Heart left ventricle (tissue), 16 donors: Measurements from ENCODE around the gene ABCA1. TPM values are rescaled to one million over a fixed set of nuclear protein-coding genes. Genes with fewer than 3 reads are reported as not detected.

Experiments
- ATAC-seq, 4 donors: fragments of 200-7000 bp; cut with Tn5 transposase; one replicate each; pipeline ENCODE4 v1.9.1; 2020 to 2022; ENCODE audit warnings: moderate library complexity in 4 of 4, mild to moderate bottlenecking in 3 of 4, moderate number of reproducible peaks in 1 of 4
- DNase-seq, 5 donors: peaks; one replicate each; pipeline ENCODE4 v3.0.0-alpha.2; 2020
- H3K27ac ChIP-seq, 12 donors: fragments of 200-600 bp; sonication (generic) in 4 of 12; one replicate each; pipeline versions ENCODE4 v1.5.0 to v1.8.0; 2016 to 2022; ENCODE audit warnings: mild to moderate bottlenecking in 2 of 12
- H3K27me3 ChIP-seq, 9 donors: fragments of 200-600 bp; sonication (generic) in 2 of 9; one replicate each; pipeline versions ENCODE4 v1.5.1 to v1.8.0; 2016 to 2022; ENCODE audit warnings: mild to moderate bottlenecking in 3 of 9
- H3K36me3 ChIP-seq, 9 donors: fragments of 200-600 bp; sonication (generic) in 2 of 9; one replicate each; pipeline versions ENCODE4 v1.5.0 to v1.8.0; 2018 to 2022; ENCODE audit warnings: mild to moderate bottlenecking in 2 of 9
- H3K4me1 ChIP-seq, 12 donors: fragments of 200-600 bp; sonication (generic) in 4 of 12; one replicate each; pipeline versions ENCODE4 v1.5.0 to v1.8.0; 2016 to 2022; ENCODE audit warnings: mild to moderate bottlenecking in 3 of 12
- H3K4me3 ChIP-seq, 12 donors: fragments of 200-600 bp; sonication (generic) in 4 of 12; one replicate each; pipeline versions ENCODE4 v1.5.0 to v1.8.0; 2017 to 2022; ENCODE audit warnings: mild to moderate bottlenecking in 9 of 12, moderate library complexity in 4 of 12
- H3K9me3 ChIP-seq, 12 donors: fragments of 200-600 bp; sonication (generic) in 4 of 12; one replicate each; pipeline versions ENCODE4 v1.5.0 to v1.8.0; 2016 to 2022; ENCODE audit warnings: mild to moderate bottlenecking in 1 of 12
- CTCF ChIP-seq, 12 donors: fragments of 200-600 bp; sonication (generic) in 4 of 12; IDR thresholded peaks; one replicate each; pipeline versions ENCODE4 v1.5.0 to v1.8.0; 2018 to 2022; ENCODE audit warnings: antibody characterized with exemption in 12 of 12, mild to moderate bottlenecking in 5 of 12
- POLR2A ChIP-seq, 2 donors: fragments of 450-650 bp; IDR thresholded peaks; one replicate each; pipeline ENCODE4 v1.6.1; 2017; ENCODE audit warnings: antibody characterized with exemption in 2 of 2, mild to moderate bottlenecking in 2 of 2, moderate library complexity in 2 of 2
- WGBS, 4 donors: extraction: QIAGEN DNeasy Blood & Tissue Kit in 2 of 4; methylation state at CpG; one replicate each; pipeline versions ENCODE4 v1.1.5 to v1.1.7; 2013 to 2018; 5-methylcytosine and 5-hydroxymethylcytosine counted together
- intact Hi-C, 10 donors: fragments of 100-400 bp; cut with DNase I; formaldehyde crosslinking; loops; one replicate each; pipeline versions ENCODE4 v1.11.1 to v1.14.2; 2022
- polyA plus RNA-seq, 2 donors: library from polyadenylated mRNA; stranded (reverse); fragments of 200-250 nt; gene quantifications; one replicate each; pipeline ENCODE4 v1.2.3, GENCODE V29; 2013
- total RNA-seq, 9 donors: library from RNA; depleted of rRNA in 2 of 9; stranded (reverse); fragments of >200 nt in 2 of 9; fragmentation: NEBNext Ultra II Directional in 3 of 9; extraction: Animal tissue kit (Norgen Biotek cat#: 25700) in 3 of 9; gene quantifications; one replicate each; pipeline versions ENCODE4 v1.1.0 to v1.2.4, GENCODE V29; 2016 to 2023
- donor health status: ischemic (EF 13 %, LVEDD 7.1; RV severe dilation, severe dysfunction).
- donor health status: healthy with polysubstance abuse.
- donor health status: DM: no; HTN: yes; CAD: no.
- donor health status: DM: no; HTN: no; CAD: no.
- donor health status: ischemic (EF 25% LVEDD 6.9; RV normal size, moderate dysfunction).
- donor health status: ischemic (EF 25% LVEDD 5.7; RV mildly dilated, moderate dysfunction).
- donor health status: healthy.
- donor health status: DM: yes; HTN: yes; CAD: no.
- donor health status: ischemic (EF 35%, LVEDD 5.7; RV mildly dilated, moderate dysfunction).
- donor health status: nonischemic (EF 11% LVEDD 7.7; RV severe dilation, severe dysfunction).
- donor health status: DM: yes; HTN: yes; CAD: no.
- donor health status: PGD.
- donor health status: ischemic (EF 29% LVEDD 5.4; RV normal size, mild dysfunction).
- donor health status: nonischemic (EF 23%, LVEDD 6.1; RV moderate dilation, normal function).

The ABCA1 gene
- total and polyA plus RNA-seq, 11 donors: 2.1 to 45.3 (median 10.6) TPM

GRCh38 chr9:104798209-104798995, 129.6 kb downstream of the ABCA1 start:
- Histone ChIP-seq H3K27ac (no peak overlapping the region), H3K36me3 (peaks cover 0 to 99% (median 95%) of the 10 kb centered on the region in 9 donors)

GRCh38 chr9:104795857-104796256, 132.1 kb downstream of the ABCA1 start:
- H3K9me3 ChIP-seq: no peaks in the 10 kb centered on the region
- no peak overlapping the region for H3K4me3 ChIP-seq
- no peak for ATAC-seq
- peaks cover 4 to 99% (median 95%) of the 10 kb centered on the region in 9 donors for H3K36me3 ChIP-seq
- TF ChIP-seq POLR2A (IDR thresholded peaks at IDR 0.05) (no peak), CTCF (IDR thresholded peaks at IDR 0.05) (no peak)
- intact Hi-C loops: no loop called here
- H3K4me1 ChIP-seq: peaks cover 0 to 13% (median 0%) of the 10 kb centered on the region in 12 donors
- no peak for DNase-seq
- no peaks in the 10 kb centered on the region for H3K27me3 ChIP-seq
- 90 to 96% (median 92%) methylated on average over 3 of the region's 3 CpGs for WGBS, 4 donors
- no peak overlapping the region for H3K27ac ChIP-seq

More at GRCh38 chr9:104798209-104798995, 129.6 kb downstream of the ABCA1 start:
- DNase-seq: no peak
- Histone ChIP-seq H3K27me3 (no peaks in the 10 kb centered on the region), H3K4me3 (no peak overlapping the region), H3K4me1 (peaks cover 0 to 13% (median 0%) of the 10 kb centered on the region in 12 donors), H3K9me3 (no peaks in the 10 kb centered on the region)
- no peak for TF ChIP-seq CTCF (IDR thresholded peaks at IDR 0.05)
- no peak for TF ChIP-seq POLR2A (IDR thresholded peaks at IDR 0.05)
- 53 to 65% (median 58%) methylated on average over 5 of the region's 5 CpGs for WGBS, 4 donors
- intact Hi-C loops: no loop called here
- ATAC-seq: no peak

- TF ChIP-seq POLR2A (IDR thresholded peaks at IDR 0.05) (no peak), CTCF (IDR thresholded peaks at IDR 0.05) (no peak)
- no peaks in the 10 kb centered on the region for H3K27me3 ChIP-seq
- peak in 3 of 4 donors; percentile 33 to 63 (median 38) for ATAC-seq
- peak overlapping the region in 1 of 12 donors; percentile 9 for H3K27ac ChIP-seq
- peaks cover 4 to 99% (median 95%) of the 10 kb centered on the region in 9 donors for H3K36me3 ChIP-seq
- no peak for DNase-seq
- WGBS, 4 donors: 55 to 62% (median 60%) methylated on average over 1 of the region's 1 CpG
- H3K4me1 ChIP-seq: peaks cover 0 to 13% (median 0%) of the 10 kb centered on the region in 12 donors
- H3K4me3 ChIP-seq: no peak overlapping the region
- H3K9me3 ChIP-seq: no peaks in the 10 kb centered on the region
- intact Hi-C loops: no loop called here
These were observed 132.9 kb downstream of the ABCA1 start for GRCh38 chr9:104795082-104795481.

GRCh38 chr9:104794070-104794469, 133.9 kb downstream of the ABCA1 start:
- Histone ChIP-seq H3K9me3 (no peaks in the 10 kb centered on the region), H3K4me1 (peaks cover 0 to 13% (median 0%) of the 10 kb centered on the region in 12 donors), H3K4me3 (no peak overlapping the region), H3K27ac (no peak overlapping the region), H3K36me3 (peaks cover 4 to 100% (median 98%) of the 10 kb centered on the region in 9 donors), H3K27me3 (no peaks in the 10 kb centered on the region)
- 93 to 98% (median 97%) methylated on average over 2 of the region's 2 CpGs for WGBS, 4 donors
- peak in 1 of 4 donors; percentile 26 for ATAC-seq
- DNase-seq: no peak
- TF ChIP-seq CTCF (IDR thresholded peaks at IDR 0.05) (no peak), POLR2A (IDR thresholded peaks at IDR 0.05) (no peak)
- intact Hi-C loops: no loop called here
